AG04450 (cell line): ENCODE measurements around the gene CD8B2. TPM values are rescaled to one million over a fixed set of nuclear protein-coding genes. Genes with fewer than 3 reads are reported as not detected.
"Not testable (repeated sequence)": the region's sequence is repeated elsewhere in the genome, so short reads cannot be mapped to it uniquely, and the experiment has no call there.

Experiments
- CTCF ChIA-PET: fragments of 300-600, 350-600 bp; formaldehyde crosslinking; extraction: SDS; loops from one replicate; lab custom pipeline; 2022; ENCODE audit warnings: antibody characterized with exemption, inconsistent platforms; lab: Charles Lee
- POLR2A ChIA-PET: fragments of 350-600 bp; formaldehyde crosslinking; extraction: SDS; loops from one replicate; lab custom pipeline; 2021; ENCODE audit warnings: antibody characterized with exemption, inconsistent platforms; lab: Yijun Ruan, JAX
- DNase-seq: peaks from one replicate; pipeline ENCODE4 v3.0.0-alpha.2; 2011; ENCODE audit warnings: low read depth, low spot score
- H3K27ac ChIP-seq: one replicate; pipeline ENCODE4 v1.5.1; 2012; ENCODE audit warnings: low read depth, low read length, control low read depth
- H3K27me3 ChIP-seq: one replicate; pipeline ENCODE4 v1.6.0; 2012; ENCODE audit warnings: low read length; ENCODE audit not compliant: control insufficient read depth, insufficient read depth
- H3K4me3 ChIP-seq: 2 replicates; pipeline ENCODE4 v1.5.1; 2011; ENCODE audit warnings: mild to moderate bottlenecking, low read depth, low read length, control low read depth
- H3K9me3 ChIP-seq: 2 replicates; pipeline ENCODE4 v1.5.1; 2012; ENCODE audit warnings: low read length; ENCODE audit not compliant: control insufficient read depth, insufficient read depth
- polyA plus RNA-seq: library from polyadenylated mRNA; depleted of rRNA; stranded (reverse); fragments of >200 nt; gene quantifications from 2 replicates; pipeline ENCODE4 v1.2.3, GENCODE V29; 2011
- TF ChIP-seq, protein P1 (sequence below): IDR thresholded peaks from 2 replicates; pipeline ENCODE4 v1.5.1; 2011; ENCODE audit warnings: low read depth, low read length, control low read depth, inconsistent platforms

CD8B2 gene
- polyA plus RNA-seq, 1 experiment, result not detected

DNA sequence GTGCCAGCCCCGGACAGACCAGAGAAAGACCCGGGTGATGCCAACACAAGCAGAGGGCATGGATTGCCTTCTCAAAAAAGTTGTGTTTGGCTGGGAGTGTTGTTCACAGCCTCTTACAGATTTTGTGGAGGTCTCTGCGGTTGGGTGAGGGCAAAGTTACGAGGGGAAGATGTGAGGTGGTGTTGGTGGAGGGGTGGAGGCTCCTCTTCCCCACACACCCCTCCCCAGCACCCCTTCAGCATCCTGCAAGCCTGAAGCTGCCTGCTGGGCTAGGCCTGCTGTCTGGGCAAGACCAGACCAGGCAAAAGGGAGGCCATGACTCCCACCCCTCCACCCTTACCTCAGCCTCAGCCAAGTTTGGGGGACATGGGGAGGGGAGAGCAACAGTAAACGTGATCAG lies 26.2 kb downstream of the CD8B2 start:
- H3K27me3 ChIP-seq, H3K27ac ChIP-seq, H3K4me3 ChIP-seq, H3K9me3 ChIP-seq, POLR2A ChIA-PET, DNase-seq, CTCF ChIA-PET: not testable (repeated sequence)

DNA sequence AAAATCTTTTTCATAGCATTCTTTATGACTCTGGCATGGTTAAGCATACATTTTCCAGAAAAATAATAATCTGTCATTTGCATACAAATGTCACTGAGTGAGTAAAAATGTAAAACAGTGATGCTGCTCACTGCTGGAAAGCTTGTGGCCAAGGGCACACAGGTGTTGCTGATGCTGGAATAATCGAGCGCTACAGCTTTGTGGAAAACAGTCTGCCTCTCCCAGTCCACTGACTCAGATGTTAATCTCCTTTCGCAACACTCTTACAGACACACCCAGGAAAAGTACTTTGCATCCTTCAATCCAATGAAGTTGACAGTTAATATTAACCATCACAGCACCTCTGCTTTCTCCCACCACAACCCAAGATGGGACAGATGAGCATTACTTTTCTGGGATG lies 27.7 kb downstream of the CD8B2 start:
- H3K27me3 ChIP-seq, H3K27ac ChIP-seq, H3K4me3 ChIP-seq, POLR2A ChIA-PET, DNase-seq, H3K9me3 ChIP-seq, CTCF ChIA-PET: not testable (repeated sequence)

DNA sequence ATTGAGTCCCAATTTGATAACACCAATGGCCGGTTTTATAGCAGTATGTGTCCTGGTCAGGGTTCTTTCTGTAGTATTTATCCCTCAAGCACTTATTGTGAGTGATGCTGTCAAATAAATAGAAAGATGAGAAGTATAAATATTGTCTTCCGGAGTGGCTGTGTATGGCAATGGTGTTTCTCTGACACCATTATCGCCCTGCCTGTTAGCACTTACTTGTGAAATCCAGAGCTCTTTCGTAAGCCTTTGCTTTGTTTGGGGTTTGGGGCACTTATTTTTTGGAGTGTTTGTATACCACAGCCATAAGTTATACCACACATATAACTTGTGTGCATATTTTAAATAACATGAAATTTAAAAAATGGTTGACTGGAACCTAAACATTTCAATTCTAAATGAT lies 29.3 kb downstream of the CD8B2 start:
- no peak for DNase-seq
- POLR2A ChIA-PET, result no interaction called here
- TF ChIP-seq, protein P1, sequence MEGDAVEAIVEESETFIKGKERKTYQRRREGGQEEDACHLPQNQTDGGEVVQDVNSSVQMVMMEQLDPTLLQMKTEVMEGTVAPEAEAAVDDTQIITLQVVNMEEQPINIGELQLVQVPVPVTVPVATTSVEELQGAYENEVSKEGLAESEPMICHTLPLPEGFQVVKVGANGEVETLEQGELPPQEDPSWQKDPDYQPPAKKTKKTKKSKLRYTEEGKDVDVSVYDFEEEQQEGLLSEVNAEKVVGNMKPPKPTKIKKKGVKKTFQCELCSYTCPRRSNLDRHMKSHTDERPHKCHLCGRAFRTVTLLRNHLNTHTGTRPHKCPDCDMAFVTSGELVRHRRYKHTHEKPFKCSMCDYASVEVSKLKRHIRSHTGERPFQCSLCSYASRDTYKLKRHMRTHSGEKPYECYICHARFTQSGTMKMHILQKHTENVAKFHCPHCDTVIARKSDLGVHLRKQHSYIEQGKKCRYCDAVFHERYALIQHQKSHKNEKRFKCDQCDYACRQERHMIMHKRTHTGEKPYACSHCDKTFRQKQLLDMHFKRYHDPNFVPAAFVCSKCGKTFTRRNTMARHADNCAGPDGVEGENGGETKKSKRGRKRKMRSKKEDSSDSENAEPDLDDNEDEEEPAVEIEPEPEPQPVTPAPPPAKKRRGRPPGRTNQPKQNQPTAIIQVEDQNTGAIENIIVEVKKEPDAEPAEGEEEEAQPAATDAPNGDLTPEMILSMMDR, result no peak

DNA sequence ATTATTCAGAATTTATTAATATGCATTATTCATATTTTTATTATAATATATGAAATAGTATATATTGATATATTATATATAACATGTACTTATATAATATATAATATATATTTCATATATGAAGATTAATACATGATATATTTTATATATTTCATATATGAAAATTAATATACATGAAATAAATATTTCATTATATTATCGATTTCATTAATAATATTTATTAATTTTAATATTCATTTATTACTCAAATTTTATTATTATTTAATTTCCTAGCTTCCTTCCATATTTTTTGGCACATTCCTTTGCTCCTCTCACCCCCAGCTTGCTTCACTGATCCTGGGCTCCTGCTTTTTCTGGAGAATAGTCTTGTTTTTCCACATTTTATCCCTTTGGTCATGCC lies 29.7 kb downstream of the CD8B2 start:
- peaks cover 3% of the 10 kb centered on the region for H3K27me3 ChIP-seq
- CTCF ChIA-PET, result no interaction called here
- H3K9me3 ChIP-seq, result no peaks in the 10 kb centered on the region
- no peak overlapping the region for H3K4me3 ChIP-seq
- TF ChIP-seq, protein P1, result no peak
- H3K27ac ChIP-seq, result no peak overlapping the region
- DNase-seq, result no peak
- POLR2A ChIA-PET, result no interaction called here

More for the DNA sequence above, 29.3 kb downstream of the CD8B2 start:
- H3K4me3 ChIP-seq, result no peak overlapping the region
- H3K27ac ChIP-seq, result no peak overlapping the region
- CTCF ChIA-PET, result no interaction called here
- H3K9me3 ChIP-seq, result no peaks in the 10 kb centered on the region
- H3K27me3 ChIP-seq, result peaks cover 3% of the 10 kb centered on the region

DNA sequence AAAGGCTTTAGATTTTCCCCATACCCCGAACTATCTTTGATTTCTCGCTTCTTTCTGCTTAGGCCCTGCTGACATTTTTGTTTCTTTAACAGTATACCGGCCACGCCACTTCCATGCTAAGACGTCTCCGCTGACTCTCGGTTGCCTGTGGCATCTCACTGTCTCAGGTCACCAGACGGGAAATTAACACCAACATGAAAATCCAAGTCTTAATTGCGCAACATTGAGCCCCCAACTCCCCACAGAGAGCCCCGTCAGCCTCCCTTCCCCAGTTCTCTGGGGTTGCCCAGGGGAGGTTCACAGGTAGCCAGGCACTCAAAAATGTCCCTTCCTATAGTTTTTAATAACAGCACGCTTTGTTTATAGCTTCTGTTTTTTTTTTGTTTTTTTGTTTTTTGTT lies 30.2 kb downstream of the CD8B2 start:
- Histone ChIP-seq H3K27me3 (peaks cover 3% of the 10 kb centered on the region), H3K4me3 (no peak overlapping the region), H3K9me3 (no peaks in the 10 kb centered on the region), H3K27ac (no peak overlapping the region)
- TF ChIP-seq, protein P1, result no peak
- POLR2A ChIA-PET, result no interaction called here
- CTCF ChIA-PET, result no interaction called here
- DNase-seq, result no peak

DNA sequence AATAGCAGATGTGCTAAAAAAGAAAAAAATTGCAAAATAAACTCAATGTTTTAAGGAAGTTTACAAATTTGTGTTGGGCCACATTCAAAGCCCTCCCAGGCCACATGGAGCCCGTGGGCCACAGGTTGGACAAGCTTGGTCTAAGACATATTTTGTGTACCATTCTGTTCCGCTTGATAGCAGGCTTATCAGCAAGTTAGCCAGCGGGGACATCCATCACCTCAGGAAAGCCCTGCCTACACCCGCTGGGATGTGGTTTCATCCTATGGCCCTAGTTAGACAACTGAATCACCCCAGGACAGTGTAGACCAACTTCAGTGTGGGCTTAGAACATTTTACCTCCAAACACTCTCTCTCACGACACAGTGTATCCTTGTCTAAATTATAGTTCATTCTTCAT lies 32.6 kb downstream of the CD8B2 start:
- Histone ChIP-seq H3K4me3 (no peak overlapping the region), H3K27me3 (peaks cover 3% of the 10 kb centered on the region), H3K9me3 (no peaks in the 10 kb centered on the region), H3K27ac (no peak overlapping the region)
- ChIA-PET CTCF (no interaction called here), POLR2A (no interaction called here)
- DNase-seq, result no peak
- TF ChIP-seq, protein P1, result no peak
